ENCODE data around the gene POLR2E.

DNA sequence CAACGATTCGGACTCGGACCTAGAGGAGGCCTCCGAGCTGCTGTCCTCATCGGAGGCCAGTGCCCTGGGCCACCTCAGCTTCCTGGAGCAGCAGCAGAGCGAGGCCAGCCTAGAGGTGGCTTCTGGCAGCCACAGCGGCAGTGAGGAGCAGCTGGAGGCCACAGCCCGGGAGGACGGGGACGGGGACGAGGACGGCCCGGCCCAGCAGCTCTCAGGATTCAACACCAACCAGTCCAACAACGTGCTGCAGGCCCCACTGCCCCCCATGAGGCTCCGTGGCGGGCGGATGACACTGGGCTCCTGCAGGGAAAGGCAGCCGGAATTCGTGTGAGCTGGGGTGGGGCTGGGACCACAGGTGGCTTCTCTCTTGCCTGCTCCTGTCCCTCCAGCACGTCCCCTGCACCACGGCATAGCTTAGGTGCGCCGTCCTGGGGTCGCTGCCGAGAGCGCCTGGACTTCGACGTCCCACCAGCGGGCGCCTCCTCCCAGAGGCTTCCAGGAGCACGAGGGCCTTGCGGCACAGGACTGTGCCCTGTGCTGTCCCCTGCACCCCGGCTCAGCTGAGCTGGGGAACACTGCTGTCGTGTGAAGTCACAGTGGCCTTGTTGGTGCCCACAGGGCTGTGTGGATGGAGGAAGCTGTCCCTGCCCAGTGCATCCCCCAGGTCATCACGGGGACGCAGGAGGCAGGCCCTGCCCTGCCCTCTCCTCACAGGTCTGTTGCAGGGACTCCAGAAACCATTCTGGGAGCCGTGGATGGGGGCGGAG lies 9.3 kb downstream of the POLR2E start:
- TF ChIP-seq, protein P1, sequence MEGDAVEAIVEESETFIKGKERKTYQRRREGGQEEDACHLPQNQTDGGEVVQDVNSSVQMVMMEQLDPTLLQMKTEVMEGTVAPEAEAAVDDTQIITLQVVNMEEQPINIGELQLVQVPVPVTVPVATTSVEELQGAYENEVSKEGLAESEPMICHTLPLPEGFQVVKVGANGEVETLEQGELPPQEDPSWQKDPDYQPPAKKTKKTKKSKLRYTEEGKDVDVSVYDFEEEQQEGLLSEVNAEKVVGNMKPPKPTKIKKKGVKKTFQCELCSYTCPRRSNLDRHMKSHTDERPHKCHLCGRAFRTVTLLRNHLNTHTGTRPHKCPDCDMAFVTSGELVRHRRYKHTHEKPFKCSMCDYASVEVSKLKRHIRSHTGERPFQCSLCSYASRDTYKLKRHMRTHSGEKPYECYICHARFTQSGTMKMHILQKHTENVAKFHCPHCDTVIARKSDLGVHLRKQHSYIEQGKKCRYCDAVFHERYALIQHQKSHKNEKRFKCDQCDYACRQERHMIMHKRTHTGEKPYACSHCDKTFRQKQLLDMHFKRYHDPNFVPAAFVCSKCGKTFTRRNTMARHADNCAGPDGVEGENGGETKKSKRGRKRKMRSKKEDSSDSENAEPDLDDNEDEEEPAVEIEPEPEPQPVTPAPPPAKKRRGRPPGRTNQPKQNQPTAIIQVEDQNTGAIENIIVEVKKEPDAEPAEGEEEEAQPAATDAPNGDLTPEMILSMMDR (IDR thresholded peaks at IDR 0.05), result no peak
- no peak for TF ChIP-seq POLR2A (IDR thresholded peaks at IDR 0.05)

All from upper lobe of left lung (tissue), 4 donors.